ENCODE measurements around the gene IGFBPL1. TPM values are rescaled to one million over a fixed set of nuclear protein-coding genes. Genes with fewer than 3 reads are reported as not detected.

Gene IGFBPL1
- total RNA-seq, 1 experiment from 2014 or later, result 37.9 TPM

DNA sequence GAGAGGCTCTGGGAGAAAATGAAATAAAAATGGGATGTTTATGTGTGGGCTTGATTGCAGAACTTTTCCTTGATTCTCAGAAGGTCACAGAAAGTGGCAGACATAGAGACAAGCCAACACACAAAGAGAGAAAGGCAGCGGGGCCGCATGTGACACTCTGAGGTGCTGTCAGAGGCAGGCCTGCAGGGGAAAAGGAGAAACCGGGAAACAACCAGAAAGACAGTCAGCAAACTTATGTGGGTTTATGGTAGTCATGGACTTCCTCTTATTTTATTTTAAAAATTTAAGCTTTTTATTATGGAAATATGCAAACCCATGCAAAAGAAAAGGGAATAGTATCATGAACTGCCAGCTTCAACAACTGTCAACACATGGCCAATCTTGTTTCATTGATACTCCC lies 16.3 kb upstream of the IGFBPL1 start:
- Histone ChIP-seq H2BK5ac (ENCODE audit: insufficient read length, low read length) (no peak overlapping the region), H3K4me2 (ENCODE audit: insufficient read depth, insufficient read length, low read length) (no peak overlapping the region), H3K14ac (ENCODE audit: insufficient read depth, low read length) (no peak overlapping the region), H2BK12ac (ENCODE audit: insufficient read length, low read depth, low read length) (no peak overlapping the region), H3K18ac (ENCODE audit: insufficient read length, low read depth, low read length) (no peak overlapping the region), H4K91ac (ENCODE audit: insufficient read length, low read depth, low read length) (no peak overlapping the region), H4K8ac (replicated peaks; ENCODE audit: insufficient read length, low read depth, low read length) (no peak overlapping the region), H3K79me2 (ENCODE audit: insufficient read depth, low read length) (no peaks in the 10 kb centered on the region), H2AK5ac (ENCODE audit: insufficient read length, low read length) (no peak overlapping the region), H2AFZ (ENCODE audit: low read length) (no peak overlapping the region), H3K4me1 (ENCODE audit: insufficient read depth, low read length) (no peaks in the 10 kb centered on the region), H3K79me1 (ENCODE audit: insufficient read depth, low read depth, low read length, poor library complexity, severe bottlenecking) (no peaks in the 10 kb centered on the region), H3T11ph (ENCODE audit: low read length) (no peak overlapping the region), H3K27me3 (ENCODE audit: insufficient read depth, low read length) (no peaks in the 10 kb centered on the region), H2BK20ac (ENCODE audit: low read depth, low read length, poor library complexity, severe bottlenecking) (no peak overlapping the region), H3K23me2 (ENCODE audit: insufficient read length, low read depth, low read length, poor library complexity, severe bottlenecking) (no peaks in the 10 kb centered on the region), H2BK15ac (ENCODE audit: low read depth, low read length) (no peak overlapping the region), H3K9ac (ENCODE audit: extremely low read depth, insufficient read length, low read length) (no peak overlapping the region), H3K4ac (ENCODE audit: low read depth, low read length) (no peak overlapping the region), H3K27ac (ENCODE audit: insufficient read length, low read depth, low read length) (no peak overlapping the region), H3K9me3 (ENCODE audit: control insufficient read depth, low read depth, low read length) (no peaks in the 10 kb centered on the region), H4K20me1 (ENCODE audit: control insufficient read depth, insufficient read depth, insufficient read length) (no peaks in the 10 kb centered on the region), H4K5ac (ENCODE audit: insufficient read length, low read depth, low read length) (no peak overlapping the region), H2BK120ac (ENCODE audit: low read depth, low read length, poor library complexity, severe bottlenecking) (no peak overlapping the region), H3K56ac (ENCODE audit: insufficient read length, low read depth, low read length) (no peak overlapping the region), H3K23ac (ENCODE audit: insufficient read length, low read depth, low read length) (no peak overlapping the region)
- Mint-ChIP-seq H3K27me3 (ENCODE audit: low read depth) (peaks cover 3% of the 10 kb centered on the region), H3K9me3 (no peaks in the 10 kb centered on the region; a peak in 1 of 5 replicates), H3K27ac (no peak overlapping the region), H3K4me3 (no peak overlapping the region), H3K36me3 (ENCODE audit: insufficient read depth in 1 of 3, low read depth in 3 of 3) (no peaks in the 10 kb centered on the region), H3K4me1 (peaks cover 3 to 4% of the 10 kb centered on the region in 2 experiments; a peak in 2 of 4 replicates)
- WGBS (ENCODE audit: extremely low coverage, insufficient read length, low lambda C conversion rate), result no CpG with 5 or more reads among the region's 3 CpGs
- no peak for TF ChIP-seq CTCF (conservative IDR thresholded peaks at IDR 0.05)
- no peak for DNase-seq
